GM21786 (cell line): ENCODE measurements around the gene ANXA4.

Experiments used
- ATAC-seq: cut with Tn5 transposase; IDR thresholded peaks from one replicate; pipeline ENCODE4 v1.9.1; 2021; ENCODE audit not compliant: unreplicated experiment

The ANXA4 gene

DNA sequence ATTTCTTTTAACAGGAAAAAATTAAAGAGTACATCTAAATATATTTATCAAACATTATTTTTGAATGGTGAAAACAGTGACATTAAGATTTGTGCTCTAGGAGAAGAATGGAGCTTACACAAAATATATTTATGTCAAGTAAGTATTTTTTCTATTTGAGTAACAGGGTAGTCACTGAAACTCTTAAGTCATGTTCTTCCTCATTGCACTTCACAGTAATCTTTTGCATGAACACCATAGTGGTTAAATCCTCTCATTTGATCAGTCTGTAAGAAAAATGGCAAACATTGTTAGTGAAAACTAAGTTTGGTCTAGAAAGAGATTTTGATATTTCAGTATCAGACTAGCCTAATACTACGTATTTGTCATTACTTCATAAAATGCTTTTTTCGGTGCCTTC, 95.6 kb downstream of the ANXA4 start:
- no peak for ATAC-seq

- ATAC-seq, result no peak
These were observed 102.1 kb downstream of the ANXA4 start for GRCh38 chr2:69843993-69844392.

GRCh38 chr2:69844560-69844959, 102.6 kb downstream of the ANXA4 start:
- no peak for ATAC-seq

GRCh38 chr2:69846182-69847067, 104.5 kb downstream of the ANXA4 start:
- ATAC-seq, result no peak

DNA sequence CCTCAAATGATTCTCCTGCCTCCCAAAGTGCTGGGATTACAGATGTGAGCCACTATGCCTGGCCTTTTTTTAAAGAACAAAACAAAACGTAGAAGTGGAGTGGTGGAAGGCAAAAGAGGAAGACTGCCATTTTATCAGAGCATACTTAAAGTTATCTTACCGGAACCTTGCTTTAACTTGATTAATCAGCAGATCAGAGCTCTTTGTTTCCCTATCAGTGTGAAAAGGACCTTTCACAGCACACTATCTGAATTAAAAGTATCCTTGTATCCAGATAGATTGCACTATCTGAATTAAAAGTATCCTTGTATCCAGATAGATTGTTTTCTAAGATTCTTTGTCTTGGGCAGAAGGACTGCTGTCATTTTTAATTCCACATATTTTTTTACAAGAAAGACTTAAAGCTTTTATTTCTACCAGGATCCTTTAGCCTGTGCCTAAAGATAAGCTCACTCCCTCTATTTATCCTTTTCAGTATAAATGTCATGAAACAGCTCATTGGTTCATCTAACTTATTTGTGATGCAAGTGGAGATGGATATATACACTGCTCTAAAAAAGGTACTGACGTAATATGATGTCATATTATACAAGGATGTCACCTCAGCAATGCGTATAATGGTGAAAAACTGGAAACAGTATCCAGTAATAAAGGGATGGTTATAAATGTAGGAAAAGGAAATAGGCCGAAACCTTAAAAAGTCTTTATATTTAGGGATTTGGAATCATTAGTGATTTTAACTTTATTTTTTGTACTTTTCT, 105.3 kb downstream of the ANXA4 start:
- no peak for ATAC-seq

- no peak for ATAC-seq
These were observed 106.4 kb downstream of the ANXA4 start for GRCh38 chr2:69848186-69848790.

GRCh38 chr2:69858261-69858660, 116.3 kb downstream of the ANXA4 start:
- ATAC-seq, result no peak

GRCh38 chr2:69863298-69863697, 121.4 kb downstream of the ANXA4 start:
- ATAC-seq, result no peak
